GM12878 (cell line): ENCODE measurements around the gene ECHDC1. TPM values are rescaled to one million over a fixed set of nuclear protein-coding genes. Genes with fewer than 3 reads are reported as not detected.

Source experiments
- ATAC-seq: fragments of 200-7000 bp; cut with Tn5 transposase; 3 replicates; pipeline ENCODE4 v1.9.1; 2020; ENCODE audit warnings: mild to moderate bottlenecking, moderate library complexity
- BruUV-seq: library from RNA; stranded (reverse); fragments of 400-500 nt; replicated peaks from 2 replicates; lab custom pipeline; 2021; lab: Mats Ljungman, UMichigan
- CTCF ChIA-PET: fragments of 300-600 bp; sonication (Branson Sonifier 250); formaldehyde crosslinking; extraction: SDS; loops from one replicate; lab custom pipeline; 2021; ENCODE audit warnings: inconsistent platforms; lab: Yijun Ruan, JAX
- POLR2A ChIA-PET: fragments of 350-600 bp; formaldehyde crosslinking; extraction: SDS; loops from one replicate; lab custom pipeline; 2021; ENCODE audit warnings: inconsistent platforms; lab: Charles Lee
- RAD21 ChIA-PET: fragments of 300-600 bp; sonication (Branson Sonifier 250); formaldehyde crosslinking; loops from one replicate; lab custom pipeline; 2023; ENCODE audit warnings: antibody characterized with exemption; ENCODE audit not compliant: unreplicated experiment; lab: Charles Lee
- SMC1A ChIA-PET: fragments of 300-600 bp; sonication (Branson Sonifier 250); formaldehyde crosslinking; loops from one replicate; lab custom pipeline; 2023; ENCODE audit not compliant: unreplicated experiment, uncharacterized antibody; lab: Charles Lee
- DNase-seq: peaks from one replicate; pipeline ENCODE4 v3.0.0-alpha.2; 2011; ENCODE audit warnings: low read depth, low spot score
- FAIRE-seq: peaks from 3 replicates; lab custom pipeline; 2011; peaks lifted over from hg19 to GRCh38; lab: Jason Lieb, UNC
- H2AFZ ChIP-seq: 2 replicates; pipeline ENCODE4 v1.6.0; 2011; ENCODE audit warnings: low read depth, low read length, control low read depth; ENCODE audit not compliant: control insufficient read depth
- H3K27ac ChIP-seq: 2 replicates; pipeline ENCODE4 v1.5.1; 2011; ENCODE audit warnings: control low read depth; ENCODE audit not compliant: control insufficient read depth, insufficient read depth
- H3K27me3 ChIP-seq, 2 experiments: replicated peaks in 1 of 2; 2 replicates each; pipeline versions ENCODE4 v1.6.0 to v1.6.1; 2011; ENCODE audit warnings: low read length in 1 of 2; ENCODE audit not compliant: control insufficient read depth in 2 of 2, insufficient read depth in 2 of 2
- H3K36me3 ChIP-seq, 2 experiments: 2 replicates each; pipeline ENCODE4 v1.5.1; 2011; ENCODE audit warnings: low read length in 1 of 2; ENCODE audit not compliant: control insufficient read depth in 2 of 2, insufficient read depth in 2 of 2
- H3K4me1 ChIP-seq: 2 replicates; pipeline ENCODE4 v1.6.1; 2011; ENCODE audit warnings: mild to moderate bottlenecking, low read length, moderate library complexity, mixed read lengths; ENCODE audit not compliant: control insufficient read depth, insufficient read depth
- H3K4me2 ChIP-seq: 2 replicates; pipeline ENCODE4 v1.6.0; 2011; ENCODE audit warnings: control low read depth; ENCODE audit not compliant: control insufficient read depth, insufficient read depth
- H3K4me3 ChIP-seq: fragments of 200-600 bp; sonication (generic); 2 replicates; pipeline ENCODE4 v1.5.1; 2016
- H3K79me2 ChIP-seq: 2 replicates; pipeline ENCODE4 v1.6.0; 2011; ENCODE audit warnings: low read length; ENCODE audit not compliant: control insufficient read depth, insufficient read depth
- H3K9ac ChIP-seq: 2 replicates; pipeline ENCODE4 v1.8.0; 2011; ENCODE audit warnings: low read length, control low read depth, mixed read lengths; ENCODE audit not compliant: control insufficient read depth, insufficient read depth
- H3K9me3 ChIP-seq: replicated peaks from 3 replicates; pipeline ENCODE4 v1.5.1; 2011; ENCODE audit warnings: mild to moderate bottlenecking, low read length; ENCODE audit not compliant: control insufficient read depth, insufficient read depth
- H4K20me1 ChIP-seq: 2 replicates; pipeline ENCODE4 v1.6.0; 2011; ENCODE audit not compliant: control insufficient read depth, insufficient read depth
- BRCA1 ChIP-seq: IDR thresholded peaks from 2 replicates; pipeline ENCODE4 v1.6.1; 2011; ENCODE audit warnings: low read depth, low read length, improper control_type of control experiment
- EZH2 ChIP-seq: IDR thresholded peaks from 2 replicates; pipeline ENCODE4 v1.6.1; 2012; ENCODE audit warnings: low read depth, mild to moderate bottlenecking, control low read depth, inconsistent platforms, low read length, borderline replicate concordance; ENCODE audit not compliant: control insufficient read depth
- MLLT1 ChIP-seq: fragments of 450-650 bp; IDR thresholded peaks from 2 replicates; pipeline ENCODE4 v1.6.1; 2016; ENCODE audit warnings: mild to moderate bottlenecking
- NFIC ChIP-seq: IDR thresholded peaks from 2 replicates; pipeline ENCODE4 v1.6.1; 2012; ENCODE audit warnings: low read depth, mild to moderate bottlenecking, inconsistent platforms, low read length, moderate library complexity
- POLR2A ChIP-seq: IDR thresholded peaks from 2 replicates; pipeline ENCODE4 v1.6.1; 2011; ENCODE audit warnings: low read depth, mild to moderate bottlenecking, low read length
- RELB ChIP-seq: fragments of 450-650 bp; IDR thresholded peaks from 2 replicates; pipeline ENCODE4 v1.6.1; 2017; ENCODE audit warnings: low read depth, mild to moderate bottlenecking, moderate library complexity
- SIN3A ChIP-seq: IDR thresholded peaks from 2 replicates; pipeline ENCODE4 v1.6.1; 2012; ENCODE audit warnings: low read depth, low read length, improper control_type of control experiment
- SKIL ChIP-seq: fragments of 450-650 bp; IDR thresholded peaks from 2 replicates; pipeline ENCODE4 v1.6.1; 2017; ENCODE audit warnings: mild to moderate bottlenecking, low read depth, inconsistent platforms; ENCODE audit not compliant: poor library complexity, severe bottlenecking
- SUPT20H ChIP-seq: IDR thresholded peaks from 2 replicates; pipeline ENCODE4 v1.6.1; 2011; ENCODE audit warnings: low read depth, mild to moderate bottlenecking, low read length, moderate library complexity, borderline replicate concordance; ENCODE audit not compliant: control insufficient read depth
- ZNF592 ChIP-seq: fragments of 450-650 bp; IDR thresholded peaks from 2 replicates; pipeline ENCODE4 v1.6.1; 2017; ENCODE audit warnings: mild to moderate bottlenecking, moderate library complexity
- ZNF622 ChIP-seq: fragments of 450-650 bp; IDR thresholded peaks from 2 replicates; pipeline ENCODE4 v1.6.1; 2017; ENCODE audit warnings: mild to moderate bottlenecking, inconsistent platforms
- WGBS: methylation state at CpG from one replicate; pipeline ENCODE4 v1.1.6; 2016; ENCODE audit warnings: low lambda C conversion rate; ENCODE audit not compliant: insufficient replicate concordance, insufficient coverage; ENCODE audit errors: missing lambda C conversion rate; 5-methylcytosine and 5-hydroxymethylcytosine counted together
- in situ Hi-C: fragments of 300-500 bp; cut with MboI; formaldehyde crosslinking; loops from 9 replicates; pipeline ENCODE4 v1.14.3; 2018; ENCODE audit warnings: mixed read lengths
- intact Hi-C: fragments of 100-400 bp; cut with micrococcal nuclease; formaldehyde crosslinking; loops from one replicate; pipeline ENCODE4 v1.14.2; 2022; ENCODE audit not compliant: unreplicated experiment
- polyA plus RNA-seq, 11 experiments: library from polyadenylated mRNA; depleted of rRNA in 4 of 11; unstranded in 6 of 11; stranded (reverse) in 5 of 11; fragments of >200 nt; fragmentation: Nextera tagmentation in 4 of 11; fragmentation: Illumina TruSeq in 1 of 11; extraction: Ambion mirVana in 4 of 11; extraction: Trizol in 1 of 11; gene quantifications; 1 replicate in 1 of 11; 2 replicates in 10 of 11; pipeline versions ENCODE4 v1.2.1 to v1.2.3, GENCODE V29; 2011 to 2016; ENCODE audit warnings: inconsistent platforms in 2 of 11, missing spikeins in 2 of 11, low read depth in 1 of 11
- total RNA-seq, 4 experiments: library from RNA; depleted of rRNA in 3 of 4; stranded (reverse); fragments of >200 nt in 3 of 4; fragmentation: Illumina TruSeq in 1 of 4; extraction: Trizol in 1 of 4; gene quantifications; 2 replicates each; pipeline versions ENCODE4 v1.2.1 to v1.2.3, GENCODE V29; 2013 to 2021
- TF ChIP-seq, protein P1 (sequence below): IDR thresholded peaks from 2 replicates; pipeline ENCODE4 v1.6.1; 2012; ENCODE audit warnings: low read depth, low read length, improper control_type of control experiment

ECHDC1 gene
- total and polyA plus RNA-seq, 10 of the 15 experiments (the other 5 are each of a cell fraction or from before 2014, with no cell fraction given), result 46.2 to 111 (median 70.7) TPM

DNA sequence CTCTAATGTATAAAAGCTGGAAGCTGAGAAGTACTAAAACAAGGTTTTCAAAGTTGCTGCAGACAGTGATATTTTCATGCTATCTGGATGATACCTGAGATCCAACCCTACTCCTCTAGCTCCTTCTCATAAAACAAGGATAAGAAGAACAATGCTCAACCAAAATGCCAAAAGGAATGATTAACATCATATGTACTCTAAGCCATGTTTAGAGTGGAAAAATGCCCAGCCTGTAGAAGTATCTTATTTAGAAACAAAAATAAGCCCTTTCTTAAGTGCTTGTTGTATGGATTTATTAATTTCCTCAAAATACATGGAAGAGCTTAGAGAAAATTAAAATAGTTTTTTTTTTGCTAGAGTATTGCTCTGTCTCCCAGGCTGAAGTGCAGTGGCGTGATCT lies 23.7 kb downstream of the ECHDC1 start:
- intact Hi-C loops, result no loop called here
- H3K9ac ChIP-seq, result no peak overlapping the region
- no peaks in the 10 kb centered on the region for H3K9me3 ChIP-seq
- CTCF ChIA-PET, result interaction anchor here (1.0 to 1.8 kb wide), 5 partner anchors 9 to 79 kb away, joined by 3 to 4 read pairs (median 4); no protein-coding TSS in a partner anchor
- H4K20me1 ChIP-seq, result no peaks in the 10 kb centered on the region
- POLR2A ChIA-PET, result interaction anchor here (1.4 kb wide), 1 partner anchor 12 kb away, joined by 3 read pairs; no protein-coding TSS in a partner anchor
- no peaks in the 10 kb centered on the region for H3K79me2 ChIP-seq
- 94% methylated on average over 1 of the region's 1 CpG for WGBS
- no peak overlapping the region for H2AFZ ChIP-seq
- ATAC-seq (no peak), DNase-seq (no peak), FAIRE-seq (peak; percentile 80)
- no peak overlapping the region for H3K4me2 ChIP-seq
- RAD21 ChIA-PET, result interaction anchor here (0.9 kb wide), 1 partner anchor 18 kb away, joined by 3 read pairs; no protein-coding TSS in a partner anchor
- H3K27ac ChIP-seq, result no peak overlapping the region
- TF ChIP-seq POLR2A (no peak), NFIC (no peak), SKIL (no peak), ZNF622 (no peak), SIN3A (no peak), BRCA1 (no peak), MLLT1 (no peak), ZNF592 (no peak), EZH2 (no peak), RELB (no peak), SUPT20H (no peak)
- TF ChIP-seq, protein P1, sequence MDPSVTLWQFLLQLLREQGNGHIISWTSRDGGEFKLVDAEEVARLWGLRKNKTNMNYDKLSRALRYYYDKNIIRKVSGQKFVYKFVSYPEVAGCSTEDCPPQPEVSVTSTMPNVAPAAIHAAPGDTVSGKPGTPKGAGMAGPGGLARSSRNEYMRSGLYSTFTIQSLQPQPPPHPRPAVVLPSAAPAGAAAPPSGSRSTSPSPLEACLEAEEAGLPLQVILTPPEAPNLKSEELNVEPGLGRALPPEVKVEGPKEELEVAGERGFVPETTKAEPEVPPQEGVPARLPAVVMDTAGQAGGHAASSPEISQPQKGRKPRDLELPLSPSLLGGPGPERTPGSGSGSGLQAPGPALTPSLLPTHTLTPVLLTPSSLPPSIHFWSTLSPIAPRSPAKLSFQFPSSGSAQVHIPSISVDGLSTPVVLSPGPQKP, result no peak
- BruUV-seq, result no TSS peak
- H3K4me1 ChIP-seq, result no peaks in the 10 kb centered on the region
- no peak overlapping the region for H3K4me3 ChIP-seq
- no peaks in the 10 kb centered on the region for H3K27me3 ChIP-seq
- H3K36me3 ChIP-seq, result peaks cover 0 to 10% of the 10 kb centered on the region in 2 experiments; a peak in 3 of 4 replicates
- SMC1A ChIA-PET, result interaction anchor here (0.8 to 1.6 kb wide), 6 partner anchors 10 to 21 kb away, joined by 4 to 6 read pairs (median 6); no protein-coding TSS in a partner anchor
- in situ Hi-C loops, result no loop called here
